ENCODE measurements around the gene SLC47A1.

SLC47A1 gene

GRCh38 chr17:19540706-19541370 is 7.2 kb downstream of the SLC47A1 start:
- DNase-seq (ENCODE audit: low spot score), result no peak
- no peak for TF ChIP-seq CTCF (IDR thresholded peaks at IDR 0.05; ENCODE audit: extremely low read depth, missing control alignments)

DNA sequence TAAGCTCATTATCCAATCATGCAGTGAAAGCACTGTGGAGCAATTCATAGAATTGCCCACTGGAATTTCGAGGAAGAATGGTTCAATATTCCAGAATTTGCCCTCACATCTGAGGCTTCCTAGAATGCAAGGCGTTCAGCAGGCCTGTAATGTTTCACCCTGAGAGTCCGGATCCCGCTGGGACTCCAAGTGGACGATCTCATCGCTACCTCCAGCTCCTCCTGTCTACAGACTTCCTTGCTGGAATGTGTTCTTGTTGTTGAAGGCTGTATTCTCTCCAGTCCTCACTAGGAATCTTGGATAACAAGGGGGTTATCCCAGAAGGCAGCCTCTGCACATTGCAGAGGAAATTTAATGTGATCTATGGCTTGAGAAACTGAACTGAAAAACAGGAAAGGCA is 7.8 kb downstream of the SLC47A1 start:
- DNase-seq (ENCODE audit: low spot score), result no peak
- TF ChIP-seq CTCF (IDR thresholded peaks at IDR 0.05; ENCODE audit: extremely low read depth, missing control alignments), result no peak

GRCh38 chr17:19542247-19542646 is 8.6 kb downstream of the SLC47A1 start:
- no peak for DNase-seq (ENCODE audit: low spot score)
- no peak for TF ChIP-seq CTCF (IDR thresholded peaks at IDR 0.05; ENCODE audit: extremely low read depth, missing control alignments)

DNA sequence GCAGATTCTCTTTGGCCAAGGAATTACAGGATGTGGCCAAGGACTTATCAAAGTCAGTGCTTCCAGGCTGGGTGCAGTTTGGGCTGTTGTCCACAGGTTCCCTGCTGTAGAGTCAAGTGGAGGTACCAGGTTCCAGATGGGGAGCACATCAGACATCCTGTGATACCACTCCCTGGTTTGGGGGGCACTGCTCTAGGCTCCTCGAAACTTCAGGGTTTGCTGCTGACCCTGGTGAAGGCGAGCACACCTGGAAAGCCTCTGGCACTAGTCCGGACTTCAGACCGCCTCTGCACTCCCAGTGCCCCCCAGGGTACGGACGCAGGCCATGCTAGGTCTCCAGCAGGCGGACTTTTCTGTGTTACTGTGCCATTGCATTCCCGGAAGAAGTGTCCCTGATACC is 10.7 kb downstream of the SLC47A1 start:
- no peak for DNase-seq (ENCODE audit: low spot score)
- TF ChIP-seq CTCF (IDR thresholded peaks at IDR 0.05; ENCODE audit: extremely low read depth, missing control alignments), result no peak

- DNase-seq (ENCODE audit: low spot score), result no peak
- TF ChIP-seq CTCF (IDR thresholded peaks at IDR 0.05; ENCODE audit: extremely low read depth, missing control alignments), result no peak
Measured at GRCh38 chr17:19546289-19547065, 12.8 kb downstream of the SLC47A1 start.

GRCh38 chr17:19549746-19550623 is 16.3 kb downstream of the SLC47A1 start:
- TF ChIP-seq CTCF (IDR thresholded peaks at IDR 0.05; ENCODE audit: extremely low read depth, missing control alignments), result no peak
- no peak for DNase-seq (ENCODE audit: low spot score)

DNA sequence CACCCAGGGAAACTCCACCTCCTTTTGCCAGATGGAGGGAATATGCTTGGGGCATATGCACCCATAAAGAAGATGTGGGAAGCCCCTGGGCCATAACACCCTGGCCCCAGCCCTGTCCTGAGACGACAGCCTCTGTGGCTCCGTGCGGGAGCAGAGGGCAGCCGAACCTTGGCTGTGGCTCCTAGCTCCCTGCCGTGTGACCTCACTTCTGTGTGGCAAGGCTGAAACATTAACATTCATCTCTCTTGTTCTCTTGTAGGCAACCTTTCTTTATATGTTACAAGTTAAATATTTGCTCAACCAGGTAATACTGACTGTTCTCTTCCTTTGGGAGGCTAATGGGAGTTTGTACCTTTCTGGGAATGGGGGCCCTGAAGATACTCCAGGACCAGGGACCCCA is 17.5 kb downstream of the SLC47A1 start:
- no peak for DNase-seq (ENCODE audit: low spot score)
- no peak for TF ChIP-seq CTCF (IDR thresholded peaks at IDR 0.05; ENCODE audit: extremely low read depth, missing control alignments)
